Esophagus squamous epithelium (tissue), 4 donors: ENCODE data around the gene TNK1.

Experiments used
- POLR2A ChIP-seq, 4 donors: fragments of 450-650 bp; IDR thresholded peaks; one replicate each; pipeline ENCODE4 v1.6.1; 2017; ENCODE audit warnings: antibody characterized with exemption in 4 of 4, mild to moderate bottlenecking in 4 of 4, moderate library complexity in 3 of 4
- TF ChIP-seq, protein P1 (sequence below), 6 experiments: fragments of 450-650 bp in 4 of 6; fragments of 200-600 bp in 2 of 6; sonication (generic) in 2 of 6; IDR thresholded peaks; one replicate each; pipeline ENCODE4 v1.5.1; 2016 to 2019; ENCODE audit warnings: antibody characterized with exemption in 6 of 6, mild to moderate bottlenecking in 4 of 6, moderate library complexity in 4 of 6

- TF ChIP-seq, protein P1, sequence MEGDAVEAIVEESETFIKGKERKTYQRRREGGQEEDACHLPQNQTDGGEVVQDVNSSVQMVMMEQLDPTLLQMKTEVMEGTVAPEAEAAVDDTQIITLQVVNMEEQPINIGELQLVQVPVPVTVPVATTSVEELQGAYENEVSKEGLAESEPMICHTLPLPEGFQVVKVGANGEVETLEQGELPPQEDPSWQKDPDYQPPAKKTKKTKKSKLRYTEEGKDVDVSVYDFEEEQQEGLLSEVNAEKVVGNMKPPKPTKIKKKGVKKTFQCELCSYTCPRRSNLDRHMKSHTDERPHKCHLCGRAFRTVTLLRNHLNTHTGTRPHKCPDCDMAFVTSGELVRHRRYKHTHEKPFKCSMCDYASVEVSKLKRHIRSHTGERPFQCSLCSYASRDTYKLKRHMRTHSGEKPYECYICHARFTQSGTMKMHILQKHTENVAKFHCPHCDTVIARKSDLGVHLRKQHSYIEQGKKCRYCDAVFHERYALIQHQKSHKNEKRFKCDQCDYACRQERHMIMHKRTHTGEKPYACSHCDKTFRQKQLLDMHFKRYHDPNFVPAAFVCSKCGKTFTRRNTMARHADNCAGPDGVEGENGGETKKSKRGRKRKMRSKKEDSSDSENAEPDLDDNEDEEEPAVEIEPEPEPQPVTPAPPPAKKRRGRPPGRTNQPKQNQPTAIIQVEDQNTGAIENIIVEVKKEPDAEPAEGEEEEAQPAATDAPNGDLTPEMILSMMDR (IDR thresholded peaks at IDR 0.05): peak; percentile 72 to 97 (median 92)
- TF ChIP-seq POLR2A (IDR thresholded peaks at IDR 0.05): peak in 1 of 4 donors; percentile 33
Measured at GRCh38 chr17:7436556-7437368, 55.9 kb downstream of the TNK1 start.
